ENCODE results near the gene ZNF230.

- TF ChIP-seq CTCF (IDR thresholded peaks at IDR 0.05; ENCODE audit: borderline replicate concordance, extremely low read depth, low read length, poor library complexity, severe bottlenecking) (no peak), EZH2 (IDR thresholded peaks at IDR 0.05; ENCODE audit: borderline replicate concordance, low read depth, low read length, severe bottlenecking) (no peak)
These were observed 58.3 kb downstream of the ZNF230 start for GRCh38 chr19:44061038-44061437.

All from DND-41 (cell line).